Keratinocyte (primary cell): ENCODE measurements around the gene PCDH9. TPM values are rescaled to one million over a fixed set of nuclear protein-coding genes. Genes with fewer than 3 reads are reported as not detected.

ENCODE experiments used
- DNase-seq: peaks from one replicate; pipeline ENCODE4 v3.0.0-alpha.2; 2011; ENCODE audit warnings: low read depth, missing footprints, low spot score
- FAIRE-seq: peaks from 2 replicates; lab custom pipeline; 2011; peaks lifted over from hg19 to GRCh38; lab: Jason Lieb, UNC
- H2AFZ ChIP-seq: 2 replicates; pipeline ENCODE4 v1.6.0; 2012; ENCODE audit warnings: low read length, control low read depth, inconsistent platforms; ENCODE audit not compliant: control insufficient read depth
- H3K27ac ChIP-seq: 2 replicates; pipeline ENCODE4 v1.5.1; 2011; ENCODE audit warnings: low read length; ENCODE audit not compliant: control insufficient read depth, insufficient read depth
- H3K27me3 ChIP-seq: 3 replicates; pipeline ENCODE4 v1.6.0; 2011; ENCODE audit warnings: low read length; ENCODE audit not compliant: control insufficient read depth, insufficient read depth; ENCODE audit errors: extremely low read depth
- H3K36me3 ChIP-seq, 2 experiments: 2 replicates in 1 of 2; 3 replicates in 1 of 2; pipeline ENCODE4 v1.5.1; 2011; ENCODE audit warnings: low read length in 2 of 2, mild to moderate bottlenecking in 1 of 2; ENCODE audit not compliant: control insufficient read depth in 2 of 2, insufficient read depth in 2 of 2; ENCODE audit errors: extremely low read depth in 1 of 2
- H3K4me1 ChIP-seq: 3 replicates; pipeline ENCODE4 v1.5.1; 2011; ENCODE audit warnings: low read length; ENCODE audit not compliant: control insufficient read depth, insufficient read depth; ENCODE audit errors: extremely low read depth
- H3K4me2 ChIP-seq: 3 replicates; pipeline ENCODE4 v1.6.0; 2011; ENCODE audit warnings: low read depth, low read length; ENCODE audit not compliant: control insufficient read depth, insufficient read depth; ENCODE audit errors: extremely low read depth
- H3K4me3 ChIP-seq, 3 experiments: fragments of 200-600 bp in 1 of 3; sonication (generic) in 1 of 3; 2 replicates in 2 of 3; 3 replicates in 1 of 3; pipeline ENCODE4 v1.5.1; 2011 to 2016; ENCODE audit warnings: low read length in 3 of 3, mild to moderate bottlenecking in 3 of 3, control low read depth in 2 of 3, inconsistent platforms in 1 of 3, low read depth in 1 of 3, mixed read lengths in 1 of 3, mixed run types in 1 of 3, moderate library complexity in 1 of 3; ENCODE audit not compliant: control insufficient read depth in 2 of 3, insufficient read depth in 2 of 3; ENCODE audit errors: extremely low read depth in 1 of 3
- H3K79me2 ChIP-seq: 2 replicates; pipeline ENCODE4 v1.6.0; 2012; ENCODE audit warnings: low read length; ENCODE audit not compliant: control insufficient read depth, insufficient read depth
- H3K9ac ChIP-seq: 3 replicates; pipeline ENCODE4 v1.6.0; 2011; ENCODE audit warnings: low read length; ENCODE audit not compliant: control insufficient read depth, insufficient read depth; ENCODE audit errors: extremely low read depth
- H3K9me1 ChIP-seq: 3 replicates; pipeline ENCODE4 v1.6.0; 2011; ENCODE audit warnings: low read length; ENCODE audit not compliant: control insufficient read depth, insufficient read depth; ENCODE audit errors: extremely low read depth
- H3K9me3 ChIP-seq: 2 replicates; pipeline ENCODE4 v1.5.1; 2012; ENCODE audit warnings: low read depth, low read length; ENCODE audit not compliant: control insufficient read depth
- H4K20me1 ChIP-seq: 3 replicates; pipeline ENCODE4 v1.6.0; 2011; ENCODE audit warnings: low read length; ENCODE audit not compliant: control insufficient read depth, insufficient read depth; ENCODE audit errors: extremely low read depth
- CTCF ChIP-seq, 3 experiments: IDR thresholded peaks in 1 of 3; conservative IDR thresholded peaks in 1 of 3; optimal IDR thresholded peaks in 1 of 3; 2 replicates in 2 of 3; 3 replicates in 1 of 3; pipeline versions ENCODE3 to v1.5.1; 2011; ENCODE audit warnings: low read length in 3 of 3, mild to moderate bottlenecking in 3 of 3, moderate library complexity in 2 of 3, control low read depth in 1 of 3, inconsistent platforms in 1 of 3; ENCODE audit not compliant: insufficient read depth in 2 of 3; ENCODE audit errors: extremely low read depth in 1 of 3
- EZH2 ChIP-seq: IDR thresholded peaks from one replicate; pipeline ENCODE4 v1.6.1; 2012; ENCODE audit warnings: inconsistent platforms, mild to moderate bottlenecking, low read length, moderate library complexity
- dilution Hi-C: fragments of 300-500 bp; cut with MboI; formaldehyde crosslinking; loops from one replicate; pipeline ENCODE4 v1.7.0; 2020; ENCODE audit warnings: low sequenced_read_pairs; ENCODE audit not compliant: extremely low pct_ligation_motif_present
- polyA plus RNA-seq, 5 experiments: library from polyadenylated mRNA; depleted of rRNA in 3 of 5; stranded (reverse) in 3 of 5; stranded (forward) in 1 of 5; unstranded in 1 of 5; fragments of >200 nt; gene quantifications; 1 replicate in 1 of 5; 2 replicates in 3 of 5; 3 replicates in 1 of 5; pipeline versions ENCODE4 v1.2.1 to v1.2.3, GENCODE V29; 2011 to 2012; ENCODE audit warnings: missing spikeins in 2 of 5, low read depth in 1 of 5, low replicate concordance in 1 of 5

Gene PCDH9
- polyA plus RNA-seq, 1 donor (not counting 4 experiments of a cell fraction or from before 2014, with no cell fraction given) = 0.21 TPM

GRCh38 chr13:66618702-66619101 is 611.4 kb downstream of the PCDH9 start:
- FAIRE-seq (no peak), DNase-seq (no peak)
- Histone ChIP-seq H3K4me2 (no peak overlapping the region), H3K79me2 (no peaks in the 10 kb centered on the region), H3K4me1 (no peaks in the 10 kb centered on the region), H3K4me3 (no peak overlapping the region), H3K9me3 (no peaks in the 10 kb centered on the region), H3K9ac (no peak overlapping the region), H3K9me1 (no peaks in the 10 kb centered on the region), H4K20me1 (no peaks in the 10 kb centered on the region), H3K36me3 (no peaks in the 10 kb centered on the region), H3K27me3 (no peaks in the 10 kb centered on the region), H2AFZ (no peak overlapping the region), H3K27ac (no peak overlapping the region)
- dilution Hi-C loops = no loop called here
- TF ChIP-seq EZH2 = no peak
- TF ChIP-seq CTCF (optimal IDR thresholded peaks at IDR 0.05 in 1 of 3, IDR thresholded peaks at IDR 0.05 in 1 of 3, conservative IDR thresholded peaks at IDR 0.05 in 1 of 3; ENCODE audit: extremely low read depth in 1 of 3, insufficient read depth in 2 of 3, low read length in 3 of 3) = peak in 2 of 3 experiments; percentile 6 to 31

GRCh38 chr13:66617786-66618185 is 612.4 kb downstream of the PCDH9 start:
- FAIRE-seq = no peak
- no peak overlapping the region for H3K27ac ChIP-seq
- no peak for DNase-seq
- no peak overlapping the region for H2AFZ ChIP-seq
- dilution Hi-C loops = no loop called here
- no peaks in the 10 kb centered on the region for H3K9me3 ChIP-seq
- TF ChIP-seq EZH2 = no peak
- no peak for TF ChIP-seq CTCF (optimal IDR thresholded peaks at IDR 0.05 in 1 of 3, IDR thresholded peaks at IDR 0.05 in 1 of 3, conservative IDR thresholded peaks at IDR 0.05 in 1 of 3; ENCODE audit: extremely low read depth in 1 of 3, insufficient read depth in 2 of 3, low read length in 3 of 3)
- H3K4me3 ChIP-seq = no peak overlapping the region
- H3K9me1 ChIP-seq = no peaks in the 10 kb centered on the region
- H3K4me2 ChIP-seq = no peak overlapping the region
- H3K79me2 ChIP-seq = no peaks in the 10 kb centered on the region
- H3K27me3 ChIP-seq = no peaks in the 10 kb centered on the region
- no peaks in the 10 kb centered on the region for H3K36me3 ChIP-seq
- no peaks in the 10 kb centered on the region for H4K20me1 ChIP-seq
- no peaks in the 10 kb centered on the region for H3K4me1 ChIP-seq
- H3K9ac ChIP-seq = no peak overlapping the region
